B cell (primary cell): ENCODE data around the gene ATXN1.

ENCODE experiments used
- CTCF ChIP-seq: fragments of 200-600 bp; IDR thresholded peaks from one replicate; pipeline ENCODE4 v1.8.0; 2022; ENCODE audit warnings: antibody characterized with exemption, mild to moderate bottlenecking
- EZH2 ChIP-seq: IDR thresholded peaks from 2 replicates; pipeline ENCODE4 v1.6.1; 2012; ENCODE audit warnings: borderline replicate concordance, low read depth, mild to moderate bottlenecking, moderate library complexity, low read length; ENCODE audit not compliant: insufficient read depth, poor library complexity, severe bottlenecking

- no peak for TF ChIP-seq CTCF
- TF ChIP-seq EZH2, result no peak
These were observed 32.0 kb downstream of the ATXN1 start for GRCh38 chr6:16729183-16729691.
